ENCODE data around the gene FTO. TPM values are rescaled to one million over a fixed set of nuclear protein-coding genes. Genes with fewer than 3 reads are reported as not detected.

The FTO gene
- total RNA-seq, 1 experiment from 2014 or later, result 78.3 TPM

DNA sequence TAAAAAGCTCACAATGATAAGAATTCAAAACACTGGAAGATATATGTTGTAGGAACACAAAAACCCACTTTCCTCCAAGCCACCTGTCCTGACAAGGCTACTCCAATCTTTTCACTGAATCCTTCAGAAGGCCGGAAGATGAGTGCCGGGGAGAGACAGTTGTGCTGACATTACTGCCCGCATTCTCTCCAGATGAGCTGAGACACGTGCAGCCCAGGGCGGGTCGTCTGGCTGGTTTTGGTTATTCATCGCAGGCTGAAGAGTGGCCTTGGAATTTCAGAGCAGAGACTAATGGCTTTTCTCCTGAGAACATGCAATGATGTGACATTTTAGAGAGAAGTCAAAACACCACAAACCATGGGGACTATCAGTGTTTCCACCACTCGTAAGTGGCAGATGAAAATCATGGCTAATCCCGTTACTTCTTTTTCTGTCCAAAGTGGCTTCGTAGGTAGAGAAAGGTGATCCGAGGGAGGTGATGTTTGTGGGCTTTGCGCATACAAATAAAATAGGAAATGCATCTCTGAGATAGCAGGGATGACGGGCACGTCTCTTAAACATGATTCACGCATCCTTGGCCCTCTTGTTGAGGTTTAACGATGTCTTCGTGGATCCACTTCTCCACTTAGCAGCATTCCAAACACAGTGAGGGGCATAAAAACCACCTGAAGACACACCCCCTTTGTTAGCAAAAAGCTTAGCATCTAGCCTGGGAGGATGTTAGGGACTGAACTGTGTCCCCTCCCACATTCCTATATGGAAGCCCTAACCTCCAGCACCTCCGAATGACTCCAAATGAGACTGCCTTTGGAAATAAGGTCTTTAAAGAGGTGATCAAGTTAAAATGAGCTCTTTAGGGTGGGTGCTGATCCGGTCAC lies 448.6 kb downstream of the FTO start:
- no TSS peak for BruUV-seq (replicated peaks)
- CTCF ChIA-PET, result interaction anchor here (0.6 to 0.8 kb wide), 3 partner anchors 12 to 459 kb away, joined by 3 to 4 read pairs (median 3); no protein-coding TSS in a partner anchor

DNA sequence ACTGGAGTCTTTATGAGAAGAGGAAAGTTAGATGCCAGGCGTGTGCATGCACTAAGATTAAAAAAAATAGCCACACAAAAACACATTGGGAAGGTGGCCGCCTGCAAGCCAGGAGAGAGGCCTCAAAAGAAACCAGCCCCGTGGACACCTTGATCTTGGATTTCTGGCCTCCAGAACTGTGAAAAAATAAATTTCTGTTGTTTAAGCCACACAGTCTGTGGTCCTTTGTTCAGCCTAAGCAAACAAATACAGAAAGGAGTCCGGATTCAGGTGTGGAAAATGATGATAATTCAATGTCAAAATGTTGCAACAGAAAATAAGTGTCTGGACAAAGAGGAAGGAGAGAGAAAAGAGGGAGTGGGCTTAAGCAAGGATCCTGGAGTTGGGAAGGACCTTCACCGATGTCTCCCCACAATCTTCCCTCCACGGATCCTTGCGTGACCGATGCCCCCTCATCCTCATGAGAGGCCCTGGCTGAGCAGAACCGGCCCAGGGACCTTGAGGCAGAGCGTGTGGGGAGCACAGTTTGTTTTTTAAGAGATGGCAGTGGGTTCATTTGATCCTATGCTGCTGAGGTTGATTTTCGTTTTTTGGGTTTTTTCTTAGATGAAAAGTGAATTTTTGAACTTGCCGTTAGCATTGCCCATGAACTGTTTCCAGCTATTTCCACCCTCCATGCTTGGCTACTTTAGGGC lies 449.4 kb downstream of the FTO start:
- CTCF ChIA-PET, result interaction anchor here (0.6 kb wide), 1 partner anchor 228 kb away, joined by 4 read pairs; no protein-coding TSS in a partner anchor
- no peaks in the 10 kb centered on the region for H3K36me3 ChIP-seq (ENCODE audit: control insufficient read depth, insufficient read depth, low read length)
- H3K36me3 Mint-ChIP-seq (ENCODE audit: insufficient read depth, unreplicated experiment), result peaks cover 9% of the 10 kb centered on the region
- 0 out of 2 replicates have a peak, but pooled peaks cover 5% of the 10 kb centered on the region for H3K9me3 ChIP-seq
- TF ChIP-seq CTCF (IDR thresholded peaks at IDR 0.05; ENCODE audit: insufficient read depth in 1 of 2, low read depth in 1 of 2, low read length in 1 of 2, severe bottlenecking in 1 of 2, unreplicated experiment in 1 of 2), result no peak
- peak overlapping the region; percentile 79 for H3K27ac Mint-ChIP-seq (ENCODE audit: unreplicated experiment)
- peaks cover 29% of the 10 kb centered on the region for H3K9me3 Mint-ChIP-seq (ENCODE audit: unreplicated experiment)
- BruUV-seq (replicated peaks), result no TSS peak
- H3K4me1 Mint-ChIP-seq (ENCODE audit: low read depth, unreplicated experiment), result peaks cover 14% of the 10 kb centered on the region
- no peaks in the 10 kb centered on the region for H3K27me3 Mint-ChIP-seq (ENCODE audit: insufficient read depth, unreplicated experiment)
- no peak overlapping the region for H3K4me3 Mint-ChIP-seq (ENCODE audit: unreplicated experiment)
- peaks cover 14% of the 10 kb centered on the region for H3K4me1 ChIP-seq
- POLR2A ChIA-PET, result no interaction called here
- intact Hi-C loops (cut with micrococcal nuclease; ENCODE audit: unreplicated experiment), result no loop called here
- H3K27me3 ChIP-seq (replicated peaks; ENCODE audit: control insufficient read depth, insufficient read depth, low read length), result no peaks in the 10 kb centered on the region
- DNase-seq, result no peak
- no peak overlapping the region for H3K4me3 ChIP-seq (ENCODE audit: low read depth, low read length)

More for the DNA sequence above, 448.6 kb downstream of the FTO start:
- peaks cover 14% of the 10 kb centered on the region for H3K4me1 ChIP-seq
- Mint-ChIP-seq H3K4me3 (ENCODE audit: unreplicated experiment) (peak overlapping the region; percentile 42), H3K4me1 (ENCODE audit: low read depth, unreplicated experiment) (peaks cover 13% of the 10 kb centered on the region), H3K9me3 (ENCODE audit: unreplicated experiment) (peaks cover 33% of the 10 kb centered on the region), H3K27me3 (ENCODE audit: insufficient read depth, unreplicated experiment) (no peaks in the 10 kb centered on the region), H3K27ac (ENCODE audit: unreplicated experiment) (peak overlapping the region; percentile 79), H3K36me3 (ENCODE audit: insufficient read depth, unreplicated experiment) (peaks cover 9% of the 10 kb centered on the region)
- 0 out of 2 replicates have a peak, but pooled peaks cover 5% of the 10 kb centered on the region for H3K9me3 ChIP-seq
- POLR2A ChIA-PET, result no interaction called here
- no peaks in the 10 kb centered on the region for H3K27me3 ChIP-seq (replicated peaks; ENCODE audit: control insufficient read depth, insufficient read depth, low read length)
- no peaks in the 10 kb centered on the region for H3K36me3 ChIP-seq (ENCODE audit: control insufficient read depth, insufficient read depth, low read length)
- H3K4me3 ChIP-seq (ENCODE audit: low read depth, low read length), result no peak overlapping the region
- peak; percentile 65 to 69 for DNase-seq
- intact Hi-C loops (cut with micrococcal nuclease; ENCODE audit: unreplicated experiment), result no loop called here
- TF ChIP-seq CTCF (IDR thresholded peaks at IDR 0.05; ENCODE audit: insufficient read depth in 1 of 2, low read depth in 1 of 2, low read length in 1 of 2, severe bottlenecking in 1 of 2, unreplicated experiment in 1 of 2), result no peak

- H3K36me3 Mint-ChIP-seq (ENCODE audit: insufficient read depth, unreplicated experiment), result peaks cover 9% of the 10 kb centered on the region
- CTCF ChIA-PET, result no interaction called here
- intact Hi-C loops (cut with micrococcal nuclease; ENCODE audit: unreplicated experiment), result no loop called here
- H3K4me3 ChIP-seq (ENCODE audit: low read depth, low read length), result no peak overlapping the region
- peaks cover 34% of the 10 kb centered on the region for H3K9me3 Mint-ChIP-seq (ENCODE audit: unreplicated experiment)
- no peaks in the 10 kb centered on the region for H3K27me3 Mint-ChIP-seq (ENCODE audit: insufficient read depth, unreplicated experiment)
- no peak for DNase-seq
- peaks cover 28% of the 10 kb centered on the region for H3K4me1 ChIP-seq
- H3K27ac Mint-ChIP-seq (ENCODE audit: unreplicated experiment), result no peak overlapping the region
- no TSS peak for BruUV-seq (replicated peaks)
- POLR2A ChIA-PET, result no interaction called here
- H3K9me3 ChIP-seq, result no peaks in the 10 kb centered on the region
- no peak overlapping the region for H3K4me3 Mint-ChIP-seq (ENCODE audit: unreplicated experiment)
- H3K4me1 Mint-ChIP-seq (ENCODE audit: low read depth, unreplicated experiment), result peaks cover 25% of the 10 kb centered on the region
- TF ChIP-seq CTCF (IDR thresholded peaks at IDR 0.05; ENCODE audit: insufficient read depth in 1 of 2, low read depth in 1 of 2, low read length in 1 of 2, severe bottlenecking in 1 of 2, unreplicated experiment in 1 of 2), result no peak
- H3K36me3 ChIP-seq (ENCODE audit: control insufficient read depth, insufficient read depth, low read length), result no peaks in the 10 kb centered on the region
- H3K27me3 ChIP-seq (replicated peaks; ENCODE audit: control insufficient read depth, insufficient read depth, low read length), result no peaks in the 10 kb centered on the region
Measured at GRCh38 chr16:54156349-54156748, 452.4 kb downstream of the FTO start.
